ENCODE results near the gene EFCAB8.

EFCAB8 gene

DNA sequence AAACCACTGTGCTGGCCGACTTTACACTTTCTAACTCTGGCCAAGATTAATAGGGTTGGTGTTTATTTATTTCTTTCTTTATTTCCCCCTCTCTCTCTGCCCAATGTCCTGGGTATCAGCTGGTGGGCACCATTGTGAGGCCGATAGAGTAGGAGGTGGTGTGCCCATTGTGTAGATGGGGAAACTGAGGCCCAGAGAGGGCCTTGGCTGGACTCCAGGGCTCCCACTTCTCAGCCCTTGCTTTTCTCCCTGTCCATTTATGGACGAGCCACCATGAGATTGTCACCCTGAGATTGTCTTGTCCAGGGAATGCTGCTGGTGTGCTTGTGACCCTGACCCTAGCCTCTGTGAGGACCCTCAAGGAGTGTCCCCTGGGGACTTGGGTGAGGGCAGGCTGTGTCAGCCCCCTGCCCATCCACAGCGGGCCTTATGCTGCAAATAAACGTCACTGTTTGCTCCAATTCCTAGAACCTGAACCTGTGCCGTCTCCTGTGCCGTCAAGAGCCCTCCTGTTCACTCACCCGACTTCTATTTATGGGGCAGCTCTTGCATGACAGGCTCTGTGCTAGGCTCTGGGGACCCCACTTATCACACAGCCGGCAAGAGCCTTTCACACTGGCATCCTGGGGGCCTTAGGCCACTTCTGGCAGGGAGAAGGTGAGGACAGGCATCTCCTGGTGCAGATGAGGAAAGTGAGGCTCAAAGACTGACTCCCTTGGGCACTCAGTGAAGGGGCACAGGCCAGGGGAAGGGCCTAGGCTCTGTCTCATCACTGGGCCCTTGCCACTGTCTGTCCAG, 120.7 kb downstream of the EFCAB8 start:
- no peak overlapping the region for H3K9ac ChIP-seq (ENCODE audit: low read length)
- peaks cover under 1% of the 10 kb centered on the region for H3K4me1 ChIP-seq (ENCODE audit: control insufficient read depth, insufficient read depth, low read depth, low read length)
- no peaks in the 10 kb centered on the region for H3K36me3 ChIP-seq (ENCODE audit: control insufficient read depth in 1 of 2, insufficient read depth in 2 of 2, low read depth in 1 of 2, low read length in 2 of 2)
- no peak overlapping the region for H2BK15ac ChIP-seq (ENCODE audit: low read depth, poor library complexity, severe bottlenecking)
- H3K23ac ChIP-seq (ENCODE audit: low read length in 2 of 2), result no peak overlapping the region
- H4K8ac ChIP-seq (ENCODE audit: low read length), result no peak overlapping the region
- H3K4me2 ChIP-seq (ENCODE audit: low read length, poor library complexity, severe bottlenecking), result no peak overlapping the region
- no peak overlapping the region for H3K18ac ChIP-seq (ENCODE audit: low read depth in 1 of 2, low read length in 2 of 2)
- no peak overlapping the region for H3K14ac ChIP-seq (ENCODE audit: low read length in 2 of 2)
- no peak for DNase-seq
- H2BK5ac ChIP-seq (ENCODE audit: low read depth, low read length, poor library complexity, severe bottlenecking), result no peak overlapping the region
- WGBS, result 83% methylated on average over 8 of the region's 9 CpGs
- H3K9me3 ChIP-seq (ENCODE audit: control insufficient read depth, low read length), result no peaks in the 10 kb centered on the region
- H2AFZ ChIP-seq (ENCODE audit: low read depth, low read length), result no peak overlapping the region
- no peak overlapping the region for H2BK12ac ChIP-seq (ENCODE audit: low read length in 2 of 2)
- no peaks in the 10 kb centered on the region for H3K79me1 ChIP-seq (replicated peaks; ENCODE audit: low read length, poor library complexity, severe bottlenecking)
- H3K27ac ChIP-seq (ENCODE audit: low read length, poor library complexity, severe bottlenecking), result no peak overlapping the region
- H2AK5ac ChIP-seq (ENCODE audit: low read length, severe bottlenecking), result no peak overlapping the region
- no peak overlapping the region for H4K91ac ChIP-seq (ENCODE audit: low read length)
- no peak overlapping the region for H3K4ac ChIP-seq (ENCODE audit: low read depth in 1 of 2, low read length in 2 of 2)
- no peak overlapping the region for H2BK120ac ChIP-seq (ENCODE audit: low read depth, low read length)
- H3K27me3 ChIP-seq (ENCODE audit: control insufficient read depth in 1 of 2, insufficient read depth in 1 of 2, low read length in 2 of 2), result peaks cover 8 to 53% of the 10 kb centered on the region in 2 experiments
- no peak overlapping the region for H3K4me3 ChIP-seq (ENCODE audit: insufficient read depth in 1 of 2, low read depth in 1 of 2, low read length in 2 of 2)

DNA sequence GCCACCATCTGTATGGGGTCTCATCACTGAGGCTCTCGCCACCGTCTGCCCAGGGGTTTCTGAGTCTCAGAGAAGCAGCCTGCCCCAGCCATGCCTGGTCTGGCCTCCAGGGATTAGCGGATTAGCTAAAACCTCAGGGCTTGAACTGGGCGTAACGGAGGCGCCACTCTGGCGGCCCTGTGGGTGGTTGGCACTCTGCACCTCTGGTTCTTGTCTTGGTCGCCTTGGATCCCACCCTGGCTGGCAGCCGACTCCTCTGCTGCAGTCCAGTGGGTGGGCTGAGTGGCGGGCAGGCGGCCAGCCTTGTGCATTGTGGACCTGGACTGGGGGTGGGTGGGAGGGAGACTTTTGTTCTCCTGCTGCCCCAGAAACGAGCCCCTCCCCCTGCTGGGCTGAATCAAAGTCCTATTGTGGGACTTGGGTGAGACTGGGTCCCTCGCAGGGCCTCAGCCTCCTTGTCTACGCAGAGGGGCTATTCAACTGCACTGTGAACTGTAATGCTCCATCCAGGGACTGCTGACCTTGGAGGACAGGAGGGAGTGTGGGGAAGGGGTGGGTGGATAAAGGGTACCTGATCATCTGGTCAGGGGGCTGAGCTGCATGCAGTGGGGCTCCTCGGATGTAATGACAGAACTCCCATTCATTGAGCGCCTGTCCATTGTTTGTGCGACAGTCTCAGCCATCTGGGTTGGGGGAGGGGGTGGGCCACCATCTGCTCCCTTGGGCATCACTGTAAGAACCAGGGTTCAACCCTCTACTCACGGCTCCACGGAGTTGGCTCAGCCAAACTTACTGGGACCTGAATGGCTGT, 121.6 kb downstream of the EFCAB8 start:
- Histone ChIP-seq H3K9me3 (ENCODE audit: control insufficient read depth, low read length) (no peaks in the 10 kb centered on the region), H2BK5ac (ENCODE audit: low read depth, low read length, poor library complexity, severe bottlenecking) (no peak overlapping the region), H3K23ac (ENCODE audit: low read length in 2 of 2) (no peak overlapping the region), H2AK5ac (ENCODE audit: low read length, severe bottlenecking) (no peak overlapping the region), H3K79me1 (replicated peaks; ENCODE audit: low read length, poor library complexity, severe bottlenecking) (no peaks in the 10 kb centered on the region), H2BK120ac (ENCODE audit: low read depth, low read length) (no peak overlapping the region), H3K4ac (ENCODE audit: low read depth in 1 of 2, low read length in 2 of 2) (no peak overlapping the region), H2BK12ac (ENCODE audit: low read length in 2 of 2) (no peak overlapping the region), H3K4me1 (ENCODE audit: control insufficient read depth, insufficient read depth, low read depth, low read length) (no peaks in the 10 kb centered on the region), H3K4me2 (ENCODE audit: low read length, poor library complexity, severe bottlenecking) (no peak overlapping the region), H3K9ac (ENCODE audit: low read length) (no peak overlapping the region), H3K36me3 (ENCODE audit: control insufficient read depth in 1 of 2, insufficient read depth in 2 of 2, low read depth in 1 of 2, low read length in 2 of 2) (no peaks in the 10 kb centered on the region), H3K18ac (ENCODE audit: low read depth in 1 of 2, low read length in 2 of 2) (no peak overlapping the region), H2BK15ac (ENCODE audit: low read depth, poor library complexity, severe bottlenecking) (no peak overlapping the region), H2AFZ (ENCODE audit: low read depth, low read length) (no peak overlapping the region), H3K27me3 (ENCODE audit: control insufficient read depth in 1 of 2, insufficient read depth in 1 of 2, low read length in 2 of 2) (peaks cover 16 to 61% of the 10 kb centered on the region in 2 experiments), H4K8ac (ENCODE audit: low read length) (no peak overlapping the region), H3K27ac (ENCODE audit: low read length, poor library complexity, severe bottlenecking) (no peak overlapping the region), H4K91ac (ENCODE audit: low read length) (no peak overlapping the region), H3K14ac (ENCODE audit: low read length in 2 of 2) (no peak overlapping the region), H3K4me3 (ENCODE audit: insufficient read depth in 1 of 2, low read depth in 1 of 2, low read length in 2 of 2) (no peak overlapping the region)
- 84% methylated on average over 18 of the region's 19 CpGs for WGBS
- DNase-seq, result no peak

DNA sequence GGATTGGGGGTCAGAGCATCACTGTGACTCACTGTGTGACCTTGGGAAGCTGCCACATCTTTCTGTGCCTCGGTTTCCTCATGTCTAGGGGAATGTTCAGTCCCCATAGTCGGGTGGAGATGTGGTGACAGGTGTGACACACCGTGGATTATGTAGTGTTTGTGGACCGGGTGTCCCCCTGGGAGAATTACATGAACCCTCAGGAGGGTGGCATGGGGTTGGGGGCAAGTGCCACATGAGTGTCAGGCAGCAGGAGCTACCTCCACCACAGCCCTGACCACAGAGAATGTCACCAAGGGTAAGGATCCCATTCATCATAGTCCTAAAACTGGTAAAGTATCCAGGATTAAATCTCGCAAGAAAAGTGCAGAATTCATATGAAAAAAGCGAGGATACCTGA, 122.3 kb downstream of the EFCAB8 start:
- Histone ChIP-seq H3K9me3 (ENCODE audit: control insufficient read depth, low read length) (no peaks in the 10 kb centered on the region), H3K4me1 (ENCODE audit: control insufficient read depth, insufficient read depth, low read depth, low read length) (no peaks in the 10 kb centered on the region), H3K36me3 (ENCODE audit: control insufficient read depth in 1 of 2, insufficient read depth in 2 of 2, low read depth in 1 of 2, low read length in 2 of 2) (no peaks in the 10 kb centered on the region), H3K23ac (ENCODE audit: low read length in 2 of 2) (no peak overlapping the region), H2AFZ (ENCODE audit: low read depth, low read length) (no peak overlapping the region), H3K27ac (ENCODE audit: low read length, poor library complexity, severe bottlenecking) (no peak overlapping the region), H3K18ac (ENCODE audit: low read depth in 1 of 2, low read length in 2 of 2) (no peak overlapping the region), H2BK5ac (ENCODE audit: low read depth, low read length, poor library complexity, severe bottlenecking) (no peak overlapping the region), H2BK12ac (ENCODE audit: low read length in 2 of 2) (no peak overlapping the region), H2AK5ac (ENCODE audit: low read length, severe bottlenecking) (no peak overlapping the region), H3K4ac (ENCODE audit: low read depth in 1 of 2, low read length in 2 of 2) (no peak overlapping the region), H3K9ac (ENCODE audit: low read length) (no peak overlapping the region), H2BK120ac (ENCODE audit: low read depth, low read length) (no peak overlapping the region), H3K14ac (ENCODE audit: low read length in 2 of 2) (no peak overlapping the region), H4K8ac (ENCODE audit: low read length) (no peak overlapping the region), H3K27me3 (ENCODE audit: control insufficient read depth in 1 of 2, insufficient read depth in 1 of 2, low read length in 2 of 2) (peaks cover 19 to 67% of the 10 kb centered on the region in 2 experiments), H3K4me2 (ENCODE audit: low read length, poor library complexity, severe bottlenecking) (no peak overlapping the region), H2BK15ac (ENCODE audit: low read depth, poor library complexity, severe bottlenecking) (no peak overlapping the region), H3K4me3 (ENCODE audit: insufficient read depth in 1 of 2, low read depth in 1 of 2, low read length in 2 of 2) (no peak overlapping the region), H3K79me1 (replicated peaks; ENCODE audit: low read length, poor library complexity, severe bottlenecking) (no peaks in the 10 kb centered on the region), H4K91ac (ENCODE audit: low read length) (no peak overlapping the region)
- WGBS, result 72% methylated on average over 6 of the region's 6 CpGs
- no peak for DNase-seq
